Stimulated activated CD8-positive, alpha-beta memory T cell treated with anti-CD3 and anti-CD28 coated beads, Interleukin-12 subunit alpha, Interleukin-12 subunit beta, amount 100 ng/mL, for 4 hours (primary cell): ENCODE results near the gene SNRPE.
A peak's percentile ranks its signal among the peaks of the same experiment; 100 is the strongest.
"Not testable (repeated sequence)": the region's sequence is repeated elsewhere in the genome, so short reads cannot be mapped to it uniquely, and the experiment has no call there.

Experiments used
- DNase-seq: peaks from one replicate; pipeline ENCODE4 v3.0.0-alpha.2; 2020; ENCODE audit warnings: low read depth

SNRPE gene

GRCh38 chr1:203861379-203862184 lies at the start of gene SNRPE:
TSS of gene SNRPE (plus strand) at chr1:203861599. CDS start at chr1:203861660, 61 bp downstream.
- DNase-seq, result peak; percentile 91

DNA sequence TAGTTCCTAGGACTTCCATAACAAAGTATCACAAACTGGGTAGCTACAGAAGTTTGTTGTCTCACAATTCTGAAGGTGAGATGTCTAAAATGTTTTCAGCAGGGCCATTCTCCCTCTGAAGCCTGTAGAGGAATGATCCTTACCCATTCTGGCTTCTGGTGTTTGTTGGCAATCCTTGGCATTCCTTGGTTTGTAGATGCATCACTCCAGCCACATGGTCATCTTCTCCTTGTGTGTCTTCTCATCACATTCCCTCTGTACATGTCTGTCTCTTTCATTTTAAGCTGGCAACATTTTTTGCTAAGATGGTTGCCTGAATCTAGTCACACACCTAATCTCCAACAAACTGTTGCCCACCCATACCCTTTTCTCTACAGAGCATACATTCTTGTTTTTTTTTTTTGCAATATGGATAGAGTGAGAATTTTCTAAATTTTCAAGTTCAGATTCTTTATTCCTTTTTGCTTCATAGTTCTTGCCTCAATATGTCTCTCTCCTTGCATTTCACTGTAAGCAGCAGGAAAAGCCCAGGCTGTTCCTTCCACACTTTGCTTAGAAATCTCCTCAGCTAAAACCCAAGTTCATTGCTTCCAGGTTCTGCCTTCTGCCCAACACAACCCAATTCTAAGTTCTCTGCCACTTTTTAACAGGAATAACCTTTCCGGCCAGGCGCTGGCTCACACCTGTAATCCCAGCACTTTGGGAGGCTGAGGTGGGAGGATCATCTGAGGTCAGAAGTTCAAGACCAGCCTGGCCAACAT lies 47.6 kb upstream of the SNRPE start:
- DNase-seq, result no peak

DNA sequence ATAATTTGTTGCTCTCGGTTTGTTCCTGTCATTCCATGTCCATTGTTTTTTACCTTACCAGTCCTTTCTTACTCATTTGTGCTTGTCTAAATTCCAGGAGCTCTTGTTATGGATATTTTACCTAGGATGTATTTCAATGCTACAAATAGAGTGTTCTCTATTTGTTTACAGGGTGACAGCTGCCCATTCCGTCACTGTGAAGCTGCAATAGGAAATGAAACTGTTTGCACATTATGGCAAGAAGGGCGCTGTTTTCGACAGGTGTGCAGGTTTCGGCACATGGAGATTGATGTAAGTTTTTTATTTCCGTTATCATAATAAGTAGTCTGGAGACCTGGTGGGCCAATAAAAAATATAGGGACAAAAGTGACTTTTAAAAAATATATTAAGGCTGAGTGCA lies 43.0 kb upstream of the SNRPE start:
- DNase-seq, result no peak

- no peak for DNase-seq
Measured at GRCh38 chr1:203823306-203823705, 38.1 kb upstream of the SNRPE start.

DNA sequence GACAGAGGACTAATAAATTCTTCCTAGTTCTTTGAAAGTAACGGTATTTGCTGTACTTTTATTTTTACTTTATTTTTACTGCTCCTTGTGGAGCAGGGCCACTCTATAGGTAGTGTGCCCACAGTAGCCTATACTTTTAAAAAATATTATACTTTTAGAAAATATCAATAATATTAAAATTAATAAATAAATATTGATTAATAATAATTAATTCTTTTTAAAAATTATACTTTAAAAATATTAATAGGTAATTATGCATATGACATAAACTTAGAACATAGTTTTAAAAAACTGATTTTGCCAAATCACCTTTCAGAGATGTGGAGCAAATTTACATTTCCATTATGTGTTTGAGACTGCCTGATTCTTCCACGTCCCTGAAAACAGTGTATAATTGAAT lies 35.2 kb upstream of the SNRPE start:
- DNase-seq, result no peak

- DNase-seq, result no peak
Measured at GRCh38 chr1:203828002-203828401, 33.4 kb upstream of the SNRPE start.

GRCh38 chr1:203828503-203828902 lies 32.9 kb upstream of the SNRPE start:
- no peak for DNase-seq

GRCh38 chr1:203829247-203829646 lies 32.2 kb upstream of the SNRPE start:
- DNase-seq, result not testable (repeated sequence)

DNA sequence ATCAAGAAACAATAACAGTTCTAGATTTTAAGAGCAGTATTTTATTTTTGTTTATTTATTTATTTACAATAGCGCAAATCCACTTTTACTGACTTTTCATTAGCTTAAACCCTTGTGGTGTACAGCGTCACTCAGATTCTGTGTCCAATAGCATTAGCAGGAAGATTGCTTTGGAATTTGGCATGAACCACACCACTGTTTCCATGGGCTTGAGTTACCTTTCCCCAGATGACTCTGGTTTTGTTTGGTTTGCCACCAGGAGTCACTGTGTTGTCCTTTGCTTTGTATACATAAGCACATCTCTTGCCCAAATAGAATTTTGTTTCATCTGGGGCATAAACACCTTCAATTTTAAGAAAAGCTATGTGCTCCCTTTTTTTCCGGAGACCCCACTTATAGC lies 25.9 kb upstream of the SNRPE start:
- DNase-seq, result no peak

DNA sequence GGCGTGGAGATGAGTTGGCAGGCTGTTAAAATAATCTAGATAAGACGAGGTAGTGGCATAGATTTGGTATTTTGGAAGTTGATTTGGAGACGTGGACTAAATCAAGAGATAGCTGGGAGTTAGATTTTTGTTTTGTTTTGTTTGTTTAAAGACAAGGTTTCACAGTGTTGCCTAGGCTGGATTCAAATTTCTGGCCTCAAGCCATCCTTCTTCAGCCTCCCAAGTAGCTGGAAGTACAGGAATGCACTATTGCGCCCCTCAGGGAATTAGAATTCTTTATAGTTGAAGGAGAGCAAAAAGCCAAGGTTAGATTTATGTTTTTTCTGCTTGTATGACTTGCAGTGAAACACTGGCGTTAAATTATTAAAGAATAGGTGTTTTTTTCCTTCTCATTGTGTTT lies 22.3 kb upstream of the SNRPE start:
- DNase-seq, result no peak

DNA sequence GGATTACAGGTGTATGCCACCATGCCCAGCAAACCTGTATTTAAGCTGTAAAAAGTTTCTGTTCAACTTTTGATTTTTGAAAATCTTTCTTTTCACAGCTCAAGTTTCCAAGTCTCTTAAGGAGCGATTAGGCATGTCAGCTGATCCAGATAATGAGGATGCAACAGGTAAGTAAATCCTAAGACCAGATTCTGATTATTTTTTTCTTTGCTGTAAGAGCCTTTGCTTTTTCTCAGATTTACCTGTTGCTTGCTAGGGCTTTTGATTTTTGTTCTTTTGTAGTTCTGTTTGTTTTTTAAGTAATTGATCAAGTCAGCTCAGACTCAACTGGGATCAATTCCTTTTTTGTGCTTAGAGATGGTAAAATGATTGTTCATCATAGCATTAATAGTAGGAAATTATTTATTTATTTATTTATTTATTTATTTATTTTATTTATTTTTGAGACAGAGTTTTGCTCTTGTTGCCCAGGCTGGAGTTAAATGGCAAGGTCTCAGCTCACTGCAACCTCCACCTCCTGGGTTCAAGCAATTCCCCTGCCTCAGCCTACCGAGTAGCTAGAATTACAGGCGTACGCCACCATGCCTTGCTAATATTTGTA lies 21.1 kb upstream of the SNRPE start:
- no peak for DNase-seq

DNA sequence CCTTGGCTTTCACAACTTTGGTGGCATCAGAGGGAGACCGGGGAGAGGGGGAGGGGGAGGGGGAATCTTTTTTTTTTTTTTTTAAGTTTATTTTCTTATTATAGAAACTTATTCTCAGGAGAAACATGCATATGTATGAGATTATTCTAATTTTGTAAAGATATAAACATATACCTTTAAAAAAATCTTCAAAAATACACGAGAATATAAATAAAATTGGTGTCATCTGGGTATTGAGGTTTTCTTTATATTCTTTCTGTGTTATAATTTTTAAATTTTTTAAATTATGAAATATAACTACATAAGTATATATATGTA lies 18.9 kb upstream of the SNRPE start:
- no peak for DNase-seq

- no peak for DNase-seq
Measured at GRCh38 chr1:203843435-203843834, 18.0 kb upstream of the SNRPE start.

GRCh38 chr1:203853112-203853511 lies 8.3 kb upstream of the SNRPE start:
- not testable (repeated sequence) for DNase-seq

- no peak for DNase-seq
Measured at GRCh38 chr1:203858055-203858454, 3.3 kb upstream of the SNRPE start.

DNA sequence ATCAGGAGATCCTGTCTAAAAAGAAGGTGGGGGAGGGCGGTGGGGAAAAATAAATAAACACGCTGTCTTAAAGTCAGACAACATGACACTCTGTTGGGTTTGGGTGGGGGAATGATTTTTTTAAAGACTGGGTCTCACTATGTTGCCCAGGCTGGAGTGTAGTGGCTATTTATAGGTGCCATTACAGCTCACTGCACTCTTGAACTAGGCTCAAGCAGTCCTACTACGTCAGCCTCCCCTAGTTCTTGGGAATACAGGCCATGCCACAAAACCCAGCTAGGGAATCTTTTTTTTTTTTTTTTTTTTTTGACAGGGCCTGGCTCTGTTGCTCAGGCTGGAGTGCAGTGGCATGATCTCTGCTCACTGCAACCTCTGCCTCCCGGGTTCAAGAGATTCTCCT lies 2.4 kb upstream of the SNRPE start:
- no peak for DNase-seq

- DNase-seq, result no peak
Measured at GRCh38 chr1:203860396-203861025, 888 bp upstream of the SNRPE start.

- DNase-seq, result no peak
Measured at GRCh38 chr1:203867802-203868201, 6.4 kb downstream of the SNRPE start.

- DNase-seq, result no peak
Measured at GRCh38 chr1:203870245-203870644, 8.8 kb downstream of the SNRPE start.

- DNase-seq, result no peak
Measured at GRCh38 chr1:203871114-203871880, 9.9 kb downstream of the SNRPE start.

DNA sequence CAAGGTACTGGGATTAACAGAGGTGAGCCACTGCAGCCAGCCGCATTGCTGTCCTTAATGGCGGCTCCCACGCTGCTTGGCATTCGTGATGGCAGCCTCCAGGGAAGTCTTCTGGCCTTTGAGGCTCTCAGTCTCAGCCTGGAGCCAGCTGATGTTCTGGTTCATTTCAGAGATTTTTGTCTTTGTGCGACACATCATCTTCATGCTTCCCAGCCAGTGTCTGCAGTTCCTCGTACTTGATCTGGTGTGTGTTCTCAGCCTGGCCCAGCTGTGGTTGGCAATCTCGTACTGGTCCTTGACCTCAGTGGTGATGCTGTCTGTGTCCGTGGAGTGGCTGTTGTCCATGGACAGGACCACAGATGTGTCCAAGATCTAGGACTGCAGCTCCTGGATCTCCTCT lies 11.7 kb downstream of the SNRPE start:
- no peak for DNase-seq

DNA sequence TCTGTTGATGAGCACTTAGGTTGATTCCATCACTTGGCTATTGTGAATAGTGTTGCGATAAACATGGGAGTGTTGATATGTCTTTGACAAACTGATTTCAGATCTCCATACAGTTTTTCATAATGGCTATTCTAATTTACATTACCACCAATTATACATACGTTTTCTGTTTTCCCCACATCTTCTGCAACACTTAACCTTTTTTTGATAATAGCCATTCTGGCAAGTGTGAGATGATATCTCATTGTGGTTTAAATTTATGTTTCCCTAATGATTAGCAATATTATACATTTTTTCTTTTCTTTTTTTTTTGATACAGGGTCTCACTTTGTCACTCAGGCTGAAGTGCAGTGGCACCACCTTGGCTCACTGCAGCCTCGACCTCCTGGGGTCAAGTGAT lies 17.0 kb downstream of the SNRPE start:
- no peak for DNase-seq
